ENCODE data around the gene NKD1.

NKD1 gene

DNA sequence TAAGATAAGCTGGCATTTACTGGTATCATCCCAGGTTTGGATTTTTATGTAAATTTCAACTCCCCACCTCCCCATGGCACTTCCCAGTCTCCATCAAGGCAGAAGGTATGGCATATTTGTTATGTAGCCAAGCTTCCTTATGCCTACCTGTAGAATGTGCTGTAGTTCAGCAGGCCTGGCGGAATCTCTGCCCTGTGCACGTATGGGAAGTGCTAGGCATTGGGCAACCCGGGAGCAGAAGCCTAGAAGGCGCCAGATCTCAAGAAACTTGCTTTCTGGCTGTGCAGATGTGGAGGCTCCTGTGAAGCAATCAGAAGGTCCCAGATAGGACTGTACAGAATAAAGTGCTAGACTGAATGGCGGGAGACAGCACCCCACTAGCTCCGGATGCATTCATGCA is 68.2 kb downstream of the NKD1 start:
- no peak for DNase-seq

DNA sequence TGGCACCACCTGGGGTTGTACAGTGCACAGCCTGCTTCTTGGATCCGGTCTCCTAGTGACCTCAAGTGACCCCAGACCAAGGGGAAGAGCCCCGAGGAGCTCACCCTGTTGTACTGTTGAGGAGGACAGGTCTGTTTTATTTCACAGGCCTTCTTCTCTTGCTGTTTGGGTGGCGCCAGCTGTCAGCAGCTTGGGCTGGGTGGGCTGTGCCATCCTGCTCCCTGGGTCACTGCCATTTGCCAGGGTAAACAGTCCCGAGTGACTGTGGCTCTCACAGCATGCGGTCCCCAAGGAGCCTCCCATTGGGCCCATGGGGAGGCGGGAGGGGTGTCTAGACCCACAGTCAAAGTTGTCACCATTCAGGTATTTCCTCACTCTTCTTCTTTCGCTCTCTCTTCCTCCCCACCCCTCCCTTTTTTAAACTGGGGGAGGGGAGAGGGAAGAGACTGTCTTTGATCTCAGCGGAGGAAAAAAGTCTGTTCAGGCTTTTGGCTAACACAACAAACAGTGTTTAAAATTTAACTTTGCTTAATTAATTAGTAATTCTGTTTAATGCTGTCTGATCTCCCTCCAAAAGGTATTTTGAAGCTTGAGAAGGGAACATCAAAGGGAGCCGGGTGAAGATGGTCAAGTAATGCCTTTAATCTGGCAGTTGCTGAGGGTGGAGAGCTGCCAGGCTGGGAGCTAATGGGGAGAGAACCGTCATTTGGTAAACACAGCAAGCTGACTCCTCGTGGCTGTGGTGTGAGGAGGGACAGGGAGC is 68.9 kb downstream of the NKD1 start:
- no peak for DNase-seq

GRCh38 chr16:50617646-50618184 is 69.5 kb downstream of the NKD1 start:
- no peak for DNase-seq

- no peak for DNase-seq
Observed at GRCh38 chr16:50618238-50618918, 70.2 kb downstream of the NKD1 start.

GRCh38 chr16:50619702-50620491 is 71.7 kb downstream of the NKD1 start:
- no peak for DNase-seq

GRCh38 chr16:50620646-50621451 is 72.7 kb downstream of the NKD1 start:
- DNase-seq, result no peak

- DNase-seq, result no peak
Observed at GRCh38 chr16:50621452-50621792, 73.2 kb downstream of the NKD1 start.

DNA sequence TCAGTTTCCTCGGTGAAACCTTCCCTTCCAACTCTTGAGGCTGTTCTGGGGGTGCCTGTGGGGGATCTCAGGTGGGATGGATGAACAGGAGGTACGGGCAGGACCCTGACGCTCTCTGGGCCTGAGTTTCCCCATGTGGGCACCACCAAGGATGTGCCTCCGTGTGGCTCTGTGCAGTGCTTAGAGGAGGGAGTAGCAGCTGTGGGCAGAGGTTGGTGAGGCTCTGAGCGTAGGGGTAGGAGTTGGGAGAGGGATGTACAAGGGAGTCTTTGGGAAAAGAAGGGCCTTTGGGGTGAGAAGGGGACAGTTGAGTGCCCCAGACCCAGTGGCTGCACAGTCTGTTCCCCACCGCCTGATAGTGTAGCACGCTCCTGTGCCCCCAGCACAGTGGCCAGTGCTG is 73.8 kb downstream of the NKD1 start:
- DNase-seq, result no peak

GRCh38 chr16:50622643-50623369 is 74.6 kb downstream of the NKD1 start:
- no peak for DNase-seq

GRCh38 chr16:50624449-50624970 is 76.3 kb downstream of the NKD1 start:
- no peak for DNase-seq

GRCh38 chr16:50625374-50625773 is 77.2 kb downstream of the NKD1 start:
- no peak for DNase-seq

DNA sequence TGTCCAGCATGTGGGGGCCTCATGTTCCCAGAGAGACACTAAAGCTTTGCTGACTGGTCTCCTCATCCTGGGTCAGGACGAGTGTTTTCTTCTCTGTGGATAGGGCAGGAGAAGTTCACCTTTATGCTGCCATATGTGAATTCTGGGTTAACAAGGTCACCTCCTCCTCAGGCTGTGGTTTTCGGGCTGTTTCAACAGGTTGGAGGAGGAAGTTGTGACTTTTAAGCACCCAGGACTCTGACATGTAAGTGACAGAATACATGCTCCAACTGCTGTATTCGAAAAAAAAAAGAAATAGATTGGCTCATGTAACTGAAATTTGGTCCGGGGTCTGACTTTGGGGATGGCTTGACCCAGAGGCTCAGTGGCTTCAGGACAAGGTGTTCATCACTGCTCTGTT is 78.7 kb downstream of the NKD1 start:
- DNase-seq, result no peak

DNA sequence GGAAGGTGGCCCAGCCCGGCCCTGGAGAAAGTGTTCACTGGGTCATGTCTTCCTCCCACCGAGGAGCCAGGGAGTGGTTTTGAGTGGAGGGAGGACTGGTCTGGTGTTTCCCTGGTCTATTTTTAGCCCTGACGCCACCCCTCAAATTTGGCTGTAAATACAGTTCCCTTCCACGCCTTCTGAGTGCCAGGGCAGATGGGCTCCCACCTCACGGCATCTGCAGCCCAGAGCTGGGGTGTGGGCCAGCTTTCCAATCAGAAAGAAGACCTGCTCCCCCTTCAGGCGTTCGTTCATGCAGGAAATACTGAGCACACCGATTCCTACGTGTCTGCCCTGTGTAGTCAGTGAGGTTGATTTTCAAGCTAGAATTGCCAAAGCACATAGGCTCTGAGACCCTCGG is 79.2 kb downstream of the NKD1 start:
- no peak for DNase-seq

DNA sequence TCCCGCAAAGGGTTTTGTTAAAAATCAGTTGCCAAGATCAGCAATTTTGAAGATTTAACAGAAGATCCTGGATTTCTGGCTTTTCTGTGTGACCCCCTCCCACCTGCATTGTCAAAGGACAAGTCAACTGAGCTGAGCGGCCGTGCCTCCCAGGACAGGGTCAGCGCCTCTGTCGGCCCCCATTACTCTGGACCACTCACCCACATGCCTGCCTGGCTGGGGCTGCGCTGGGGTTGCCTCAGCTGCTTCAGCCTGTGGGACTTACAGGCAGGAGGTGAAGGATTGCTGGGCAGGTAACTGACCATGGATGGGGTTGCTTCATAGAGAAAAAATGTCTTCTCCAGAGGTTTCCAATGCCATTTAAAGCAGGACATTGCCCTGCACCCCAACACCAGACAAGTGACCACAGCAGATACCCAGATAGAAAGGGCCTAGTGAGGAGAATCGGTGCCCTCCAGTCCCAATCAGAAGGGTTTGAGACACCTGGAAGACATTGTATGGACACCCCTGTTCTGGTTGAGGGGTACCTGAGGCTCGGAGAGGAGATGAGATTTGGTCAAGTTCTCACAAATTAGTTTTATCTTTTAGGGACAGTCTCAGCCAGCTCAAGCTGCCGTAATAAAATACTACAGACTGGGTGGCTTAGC is 80.1 kb downstream of the NKD1 start:
- no peak for DNase-seq

GRCh38 chr16:50629334-50629733 is 81.1 kb downstream of the NKD1 start:
- DNase-seq, result no peak

- DNase-seq, result no peak
Observed at GRCh38 chr16:50630394-50631020, 82.3 kb downstream of the NKD1 start.

DNA sequence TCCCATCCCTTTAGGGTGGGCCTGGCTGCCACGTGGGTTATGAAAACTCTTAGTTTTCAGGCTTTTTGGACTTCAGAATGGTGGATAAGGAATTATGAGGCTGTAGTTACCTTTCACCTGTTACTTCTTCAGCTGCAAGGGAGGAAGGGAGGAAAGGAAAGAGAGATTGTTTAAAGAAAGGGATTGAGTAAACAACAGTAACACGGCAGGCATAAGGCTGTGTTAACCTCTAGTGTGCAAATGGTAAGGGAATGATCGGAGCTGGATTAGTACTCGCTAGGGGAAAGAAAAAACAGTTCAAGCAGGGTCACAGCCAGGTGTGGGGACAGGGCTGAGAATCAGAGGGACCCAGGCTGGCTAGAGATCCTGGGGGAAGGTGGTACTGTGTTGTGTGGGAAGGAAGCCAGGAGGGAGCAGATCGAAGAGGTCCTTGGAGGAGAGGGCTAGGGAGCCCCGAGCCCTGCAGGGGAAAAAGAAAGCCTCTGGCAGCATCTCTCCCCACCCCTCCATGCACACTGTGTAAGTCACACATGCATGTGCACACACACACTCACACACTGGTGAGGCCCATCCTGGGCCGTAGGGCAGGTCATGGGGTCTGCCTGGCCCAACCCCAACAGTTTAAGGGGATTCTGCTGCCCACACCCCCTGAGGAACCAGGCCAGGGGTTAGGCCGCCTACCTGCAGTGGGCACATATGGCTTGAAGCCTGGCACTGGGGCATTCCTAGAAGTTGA is 83.2 kb downstream of the NKD1 start:
- DNase-seq, result no peak

DNA sequence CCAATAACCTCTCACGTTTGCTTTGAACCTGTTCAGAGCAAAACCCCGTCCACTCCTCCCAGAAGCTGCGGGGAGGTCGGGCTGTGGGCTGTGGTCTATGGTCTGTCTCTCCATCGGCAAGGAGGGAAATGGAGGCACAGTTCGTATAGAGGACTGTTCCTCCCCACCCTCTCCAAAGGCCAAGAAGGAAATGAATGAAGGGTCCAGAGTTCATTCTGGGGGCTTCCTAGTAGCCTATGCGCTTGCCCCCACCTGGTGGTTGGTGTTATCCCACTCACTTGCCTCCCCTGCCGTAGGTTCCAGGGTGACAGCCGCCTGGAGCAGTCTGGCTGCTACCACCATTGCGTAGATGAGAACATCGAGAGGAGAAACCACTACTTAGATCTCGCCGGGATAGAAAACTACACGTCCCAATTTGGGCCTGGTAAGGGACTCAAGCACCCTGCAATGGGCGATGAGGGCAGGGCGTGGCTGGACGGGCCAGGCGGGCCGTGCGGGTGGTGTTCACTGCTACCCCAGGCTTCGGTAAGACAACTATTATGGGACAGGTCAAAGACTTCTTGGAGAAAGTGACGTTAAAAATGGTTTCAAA is 83.9 kb downstream of the NKD1 start:
- DNase-seq, result no peak

DNA sequence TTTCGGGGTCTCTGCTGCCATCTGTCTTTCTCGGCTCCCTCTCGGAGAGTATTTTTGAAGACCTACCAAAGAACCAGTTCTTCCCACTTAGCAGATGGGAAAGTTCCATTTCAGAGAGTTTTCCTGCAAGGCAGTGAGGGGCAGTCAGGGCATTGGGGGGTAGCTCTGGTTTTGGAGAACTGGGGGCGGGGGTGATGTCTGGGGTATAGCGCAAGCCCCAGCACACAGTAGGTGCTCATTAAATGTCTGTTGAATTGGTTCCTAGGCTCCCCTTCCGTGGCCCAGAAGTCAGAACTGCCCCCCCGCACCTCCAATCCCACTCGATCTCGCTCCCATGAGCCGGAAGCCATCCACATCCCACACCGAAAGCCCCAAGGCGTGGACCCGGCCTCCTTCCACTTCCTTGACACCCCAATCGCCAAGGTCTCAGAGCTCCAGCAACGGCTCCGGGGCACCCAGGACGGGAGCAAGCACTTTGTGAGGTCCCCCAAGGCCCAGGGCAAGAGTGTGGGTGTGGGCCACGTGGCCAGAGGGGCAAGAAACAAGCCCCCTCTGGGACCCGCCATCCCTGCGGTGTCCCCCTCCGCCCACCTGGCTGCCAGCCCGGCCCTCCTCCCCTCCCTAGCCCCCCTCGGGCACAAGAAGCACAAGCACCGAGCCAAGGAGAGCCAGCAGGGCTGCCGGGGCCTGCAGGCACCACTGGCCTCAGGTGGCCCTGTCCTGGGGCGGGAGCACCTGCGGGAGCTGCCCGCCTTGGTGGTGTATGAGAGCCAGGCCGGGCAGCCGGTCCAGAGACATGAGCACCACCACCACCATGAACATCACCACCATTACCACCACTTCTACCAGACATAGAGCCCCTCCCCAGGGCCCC is 85.0 kb downstream of the NKD1 start:
- DNase-seq, result no peak
